ENCODE measurements around the gene PRSS33. TPM values are rescaled to one million over a fixed set of nuclear protein-coding genes. Genes with fewer than 3 reads are reported as not detected.
A peak's percentile ranks its signal among the peaks of the same experiment; 100 is the strongest.

Gene PRSS33
- total and polyA plus RNA-seq, 9 of the 15 experiments (the other 6 are each of a cell fraction or from before 2014, with no cell fraction given), result not detected

GRCh38 chr16:2776500-2777139 is 10.7 kb downstream of the PRSS33 start (continued):
- TF ChIP-seq NKRF (IDR thresholded peaks at IDR 0.05; ENCODE audit: borderline replicate concordance), result 0 out of 2 replicates have a peak, but pooled peaks have one; percentile 24
- TF ChIP-seq SIN3A (IDR thresholded peaks at IDR 0.05; ENCODE audit: borderline replicate concordance in 2 of 2, control insufficient read depth in 1 of 2, low read depth in 2 of 2, low read length in 2 of 2), result 0 out of 4 replicates have a peak, but pooled peaks have one; percentile 35 to 58
- TF ChIP-seq HDAC1 (IDR thresholded peaks at IDR 0.05), result peak in 1 of 2 experiments; percentile 26; a peak in 1 of 4 replicates
- peak; percentile 19 for TF ChIP-seq PHF20 (IDR thresholded peaks at IDR 0.05; ENCODE audit: partially characterized antibody)
- no peak for TF ChIP-seq ERF (CRISPR knock-in tag; IDR thresholded peaks at IDR 0.05)
- peak; percentile 15; the same call in 1 of the 2 replicates for TF ChIP-seq ETS1 (conservative IDR thresholded peaks at IDR 0.05; ENCODE audit: control insufficient read depth, low read depth, low read length)
- TF ChIP-seq FOXK2 (conservative IDR thresholded peaks at IDR 0.05 in 1 of 2, IDR thresholded peaks at IDR 0.05 in 1 of 2; ENCODE audit: low read depth in 2 of 2), result peak in 1 of 2 experiments; percentile 47; a peak in 2 of 4 replicates
- TF ChIP-seq FOXP1 (CRISPR knock-in tag; IDR thresholded peaks at IDR 0.05), result 0 out of 2 replicates have a peak, but pooled peaks have one; percentile 30
- 0 out of 2 replicates have a peak, but pooled peaks have one; percentile 31 for TF ChIP-seq ZNF511 (CRISPR knock-in tag; IDR thresholded peaks at IDR 0.05)
- peak; percentile 50; the same call in 1 of the 2 replicates for TF ChIP-seq PHF8 (IDR thresholded peaks at IDR 0.05; ENCODE audit: borderline replicate concordance, low read length)
- no peak; the same call in 1 of the 2 replicates for TF ChIP-seq ZNF644 (tag; IDR thresholded peaks at IDR 0.05; ENCODE audit: low read depth)
- peak; percentile 57; the same call in 1 of the 2 replicates for TF ChIP-seq MAX (CRISPR knock-in tag; IDR thresholded peaks at IDR 0.05)
- TF ChIP-seq CREB3 (tag; conservative IDR thresholded peaks at IDR 0.05; ENCODE audit: low read depth), result no peak
- TF ChIP-seq TCF3 (CRISPR knock-in tag; IDR thresholded peaks at IDR 0.05), result no peak

Measured in K562 (cell line).